IPS DF 19.7 (cell line): ENCODE results near the gene EFHD2.
"Not testable (repeated sequence)": the region's sequence is repeated elsewhere in the genome, so short reads cannot be mapped to it uniquely, and the experiment has no call there.

Source experiments
- DNase-seq: peaks from one replicate; pipeline ENCODE4 v3.0.0-alpha.2; 2013; ENCODE audit warnings: low read depth, low spot score

The EFHD2 gene

GRCh38 chr1:15452866-15453571 lies 43.3 kb downstream of the EFHD2 start:
- no peak for DNase-seq

- DNase-seq = no peak
Measured at GRCh38 chr1:15453734-15454133, 44.0 kb downstream of the EFHD2 start.

GRCh38 chr1:15454256-15454655 lies 44.6 kb downstream of the EFHD2 start:
- DNase-seq = no peak

- no peak for DNase-seq
Measured at GRCh38 chr1:15455522-15455921, 45.8 kb downstream of the EFHD2 start.

GRCh38 chr1:15456313-15456954 lies 46.7 kb downstream of the EFHD2 start, which contains the start of gene CELA2A:
TSS of gene CELA2A (plus strand) at chr1:15456732. CDS start at chr1:15456754, 22 bp downstream.
- DNase-seq = no peak

- no peak for DNase-seq
Measured at GRCh38 chr1:15457585-15457984, 47.9 kb downstream of the EFHD2 start.

- not testable (repeated sequence) for DNase-seq
Measured at GRCh38 chr1:15458388-15458787, 48.7 kb downstream of the EFHD2 start.

- DNase-seq = no peak
Measured at GRCh38 chr1:15459771-15460707, 50.4 kb downstream of the EFHD2 start.

- DNase-seq = no peak
Measured at GRCh38 chr1:15460708-15461095, 51.0 kb downstream of the EFHD2 start.

GRCh38 chr1:15463064-15463800 lies 53.5 kb downstream of the EFHD2 start:
- DNase-seq = not testable (repeated sequence)

- not testable (repeated sequence) for DNase-seq
Measured at GRCh38 chr1:15463926-15464322, 54.2 kb downstream of the EFHD2 start.

GRCh38 chr1:15465674-15466073 lies 56.0 kb downstream of the EFHD2 start:
- DNase-seq = no peak

GRCh38 chr1:15466955-15467625 lies 57.4 kb downstream of the EFHD2 start:
- not testable (repeated sequence) for DNase-seq

GRCh38 chr1:15468145-15468544 lies 58.5 kb downstream of the EFHD2 start:
- no peak for DNase-seq

- DNase-seq = no peak
Measured at GRCh38 chr1:15469361-15469760, 59.7 kb downstream of the EFHD2 start.

GRCh38 chr1:15469821-15470448 lies 60.2 kb downstream of the EFHD2 start:
- not testable (repeated sequence) for DNase-seq

GRCh38 chr1:15471067-15471466 lies 61.4 kb downstream of the EFHD2 start:
- DNase-seq = not testable (repeated sequence)

- DNase-seq = not testable (repeated sequence)
Measured at GRCh38 chr1:15471723-15472122, 62.0 kb downstream of the EFHD2 start.

GRCh38 chr1:15472587-15472986 lies 62.9 kb downstream of the EFHD2 start:
- no peak for DNase-seq

GRCh38 chr1:15475752-15476314 lies 66.1 kb downstream of the EFHD2 start, which contains the start of gene CELA2B:
TSS of gene CELA2B (plus strand) at chr1:15476104. CDS start at chr1:15476126, 22 bp downstream.
- no peak for DNase-seq
